Measurements from ENCODE around the gene RTN4R.
"Not testable (repeated sequence)": the region's sequence is repeated elsewhere in the genome, so short reads cannot be mapped to it uniquely, and the experiment has no call there.

Gene RTN4R

DNA sequence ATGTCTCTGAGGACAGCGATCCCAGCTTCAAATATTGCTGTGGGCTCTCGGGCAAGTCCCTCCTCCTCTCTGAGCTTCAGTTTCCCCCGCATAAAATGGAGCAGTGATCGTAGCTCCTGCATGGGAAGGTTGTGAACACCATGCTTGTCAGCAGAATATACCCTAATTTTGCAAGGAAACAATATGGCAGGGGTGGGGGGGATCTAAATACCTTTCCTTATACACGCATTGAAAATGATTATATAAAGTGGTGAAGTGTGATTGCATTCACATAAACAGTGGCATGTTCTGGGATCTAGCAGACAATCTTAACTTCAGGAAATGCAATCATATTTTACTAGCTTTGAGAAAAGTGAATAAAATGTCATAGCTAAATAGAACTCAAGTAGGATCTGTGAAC lies 24.0 kb upstream of the RTN4R start:
- WGBS (ENCODE audit: insufficient coverage, insufficient read length): no CpG with 5 or more reads among the region's 5 CpGs
- H3K27ac ChIP-seq (ENCODE audit: low read length): no peak overlapping the region
- DNase-seq (ENCODE audit: low read depth, low spot score): no peak
- H3K36me3 ChIP-seq (ENCODE audit: control insufficient read depth, insufficient read depth, low read length): no peaks in the 10 kb centered on the region
- no peaks in the 10 kb centered on the region for H3K9me3 ChIP-seq (ENCODE audit: control insufficient read depth, insufficient read depth, low read length)
- no peak overlapping the region for H3K4me3 ChIP-seq (ENCODE audit: low read length)
- H3K27me3 ChIP-seq (ENCODE audit: control insufficient read depth, insufficient read depth, low read length): no peaks in the 10 kb centered on the region
- H3K4me1 ChIP-seq (ENCODE audit: control insufficient read depth, insufficient read depth, low read length): no peaks in the 10 kb centered on the region

DNA sequence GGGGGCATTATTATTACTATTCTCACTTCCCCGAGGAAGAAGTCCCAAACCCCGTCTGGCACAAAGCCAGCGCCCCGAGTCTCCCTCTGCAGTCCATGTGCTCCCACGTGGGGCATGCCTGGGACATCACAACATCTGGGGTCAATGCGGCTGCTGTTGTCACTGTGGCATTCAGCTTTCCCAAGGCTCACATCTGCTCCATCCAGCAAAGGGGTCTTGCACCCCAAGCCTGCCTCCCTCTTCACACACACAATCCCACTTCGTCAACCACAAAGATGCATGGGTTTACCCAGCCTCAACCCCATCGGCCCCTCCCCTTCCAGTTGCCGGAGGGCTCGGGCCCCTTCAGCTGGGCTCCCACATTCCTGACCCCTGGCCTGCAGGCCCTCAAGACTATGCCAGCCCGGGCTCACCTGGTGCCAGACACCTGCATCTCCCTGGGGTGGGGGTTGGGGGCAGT lies 23.5 kb upstream of the RTN4R start:
- Histone ChIP-seq H3K9me3 (ENCODE audit: control insufficient read depth, insufficient read depth, low read length) (no peaks in the 10 kb centered on the region), H3K36me3 (ENCODE audit: control insufficient read depth, insufficient read depth, low read length) (no peaks in the 10 kb centered on the region), H3K4me1 (ENCODE audit: control insufficient read depth, insufficient read depth, low read length) (no peaks in the 10 kb centered on the region), H3K27me3 (ENCODE audit: control insufficient read depth, insufficient read depth, low read length) (no peaks in the 10 kb centered on the region), H3K4me3 (ENCODE audit: low read length) (no peak overlapping the region), H3K27ac (ENCODE audit: low read length) (no peak overlapping the region)
- no CpG with 5 or more reads among the region's 11 CpGs for WGBS (ENCODE audit: insufficient coverage, insufficient read length)
- DNase-seq (ENCODE audit: low read depth, low spot score): no peak

DNA sequence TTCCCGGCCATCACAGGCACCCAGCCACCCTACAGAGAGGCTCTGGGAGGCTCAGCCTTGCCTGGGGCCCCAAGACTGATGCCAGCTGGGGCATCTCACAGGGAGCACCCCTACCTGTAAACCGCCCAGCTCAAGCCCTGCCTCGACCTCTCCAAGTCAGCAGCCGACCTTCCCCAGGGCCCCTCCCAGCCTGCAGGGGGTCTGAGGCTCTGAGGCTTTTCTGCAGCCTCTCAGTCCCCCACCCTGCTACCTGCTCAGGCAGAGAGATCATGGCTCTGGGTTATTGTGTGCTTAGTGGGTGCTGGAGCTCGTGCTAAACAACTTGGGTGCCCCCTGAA lies 23.1 kb upstream of the RTN4R start:
- H3K4me3 ChIP-seq (ENCODE audit: low read length): no peak overlapping the region
- H3K27ac ChIP-seq (ENCODE audit: low read length): no peak overlapping the region
- no peaks in the 10 kb centered on the region for H3K9me3 ChIP-seq (ENCODE audit: control insufficient read depth, insufficient read depth, low read length)
- H3K27me3 ChIP-seq (ENCODE audit: control insufficient read depth, insufficient read depth, low read length): no peaks in the 10 kb centered on the region
- DNase-seq (ENCODE audit: low read depth, low spot score): no peak
- no CpG with 5 or more reads among the region's 5 CpGs for WGBS (ENCODE audit: insufficient coverage, insufficient read length)
- H3K36me3 ChIP-seq (ENCODE audit: control insufficient read depth, insufficient read depth, low read length): no peaks in the 10 kb centered on the region
- no peaks in the 10 kb centered on the region for H3K4me1 ChIP-seq (ENCODE audit: control insufficient read depth, insufficient read depth, low read length)

DNA sequence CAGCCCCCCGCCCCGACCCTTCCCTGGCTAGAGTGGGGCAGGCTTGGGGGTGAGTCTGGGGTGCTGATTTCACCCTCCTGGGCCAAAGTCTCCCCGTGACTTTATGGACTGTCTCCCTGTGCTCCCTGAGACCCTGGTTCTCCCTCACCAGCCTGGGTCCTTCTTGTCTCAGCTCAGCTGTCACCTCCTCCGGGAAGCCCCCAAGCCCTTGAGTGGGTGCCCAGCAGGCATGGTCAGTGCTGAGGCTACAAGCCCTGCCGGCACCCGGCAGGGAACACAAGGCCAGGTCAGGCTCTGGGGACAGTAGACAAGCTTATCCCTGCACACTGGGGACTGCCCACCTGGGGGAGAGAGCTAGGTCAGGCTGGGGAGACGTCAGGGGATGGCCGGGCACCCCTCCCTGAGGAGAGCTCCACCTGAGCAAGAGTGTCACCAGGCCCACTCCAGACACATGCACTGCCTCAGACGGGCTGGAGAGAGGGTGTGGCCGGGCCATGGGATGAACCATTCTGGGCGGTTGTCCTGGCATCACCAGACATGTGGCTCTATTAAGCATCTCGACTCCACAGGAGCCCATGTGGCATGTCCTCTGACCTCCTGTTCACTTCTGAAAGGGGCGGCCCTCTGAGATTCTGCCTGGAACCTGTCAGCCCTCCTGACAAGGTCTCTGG lies 22.6 kb upstream of the RTN4R start:
- Histone ChIP-seq H3K27me3 (ENCODE audit: control insufficient read depth, insufficient read depth, low read length) (no peaks in the 10 kb centered on the region), H3K4me3 (ENCODE audit: low read length) (no peak overlapping the region), H3K27ac (ENCODE audit: low read length) (no peak overlapping the region), H3K36me3 (ENCODE audit: control insufficient read depth, insufficient read depth, low read length) (no peaks in the 10 kb centered on the region), H3K9me3 (ENCODE audit: control insufficient read depth, insufficient read depth, low read length) (no peaks in the 10 kb centered on the region), H3K4me1 (ENCODE audit: control insufficient read depth, insufficient read depth, low read length) (no peaks in the 10 kb centered on the region)
- no CpG with 5 or more reads among the region's 13 CpGs for WGBS (ENCODE audit: insufficient coverage, insufficient read length)
- DNase-seq (ENCODE audit: low read depth, low spot score): no peak

DNA sequence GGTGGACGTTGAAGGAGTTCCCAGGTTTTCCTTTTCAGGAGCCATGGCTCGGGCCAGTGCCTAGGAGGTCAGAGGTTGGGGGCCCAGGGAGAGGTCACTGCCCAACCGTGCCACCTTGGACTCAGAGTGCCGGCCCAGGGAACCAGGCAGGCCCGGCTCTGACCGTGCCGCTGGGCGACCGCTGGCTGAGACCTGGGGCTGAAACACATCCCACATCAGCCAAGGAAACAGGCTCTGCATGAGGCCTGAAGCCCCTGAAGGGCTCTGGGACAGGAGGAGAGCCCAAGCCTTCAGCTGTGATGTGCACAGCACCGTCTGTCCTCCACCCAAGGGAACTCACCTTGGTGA lies 21.9 kb upstream of the RTN4R start:
- no CpG with 5 or more reads among the region's 10 CpGs for WGBS (ENCODE audit: insufficient coverage, insufficient read length)
- no peaks in the 10 kb centered on the region for H3K9me3 ChIP-seq (ENCODE audit: control insufficient read depth, insufficient read depth, low read length)
- H3K27ac ChIP-seq (ENCODE audit: low read length): no peak overlapping the region
- H3K36me3 ChIP-seq (ENCODE audit: control insufficient read depth, insufficient read depth, low read length): no peaks in the 10 kb centered on the region
- H3K4me1 ChIP-seq (ENCODE audit: control insufficient read depth, insufficient read depth, low read length): no peaks in the 10 kb centered on the region
- H3K4me3 ChIP-seq (ENCODE audit: low read length): no peak overlapping the region
- DNase-seq (ENCODE audit: low read depth, low spot score): no peak
- no peaks in the 10 kb centered on the region for H3K27me3 ChIP-seq (ENCODE audit: control insufficient read depth, insufficient read depth, low read length)

DNA sequence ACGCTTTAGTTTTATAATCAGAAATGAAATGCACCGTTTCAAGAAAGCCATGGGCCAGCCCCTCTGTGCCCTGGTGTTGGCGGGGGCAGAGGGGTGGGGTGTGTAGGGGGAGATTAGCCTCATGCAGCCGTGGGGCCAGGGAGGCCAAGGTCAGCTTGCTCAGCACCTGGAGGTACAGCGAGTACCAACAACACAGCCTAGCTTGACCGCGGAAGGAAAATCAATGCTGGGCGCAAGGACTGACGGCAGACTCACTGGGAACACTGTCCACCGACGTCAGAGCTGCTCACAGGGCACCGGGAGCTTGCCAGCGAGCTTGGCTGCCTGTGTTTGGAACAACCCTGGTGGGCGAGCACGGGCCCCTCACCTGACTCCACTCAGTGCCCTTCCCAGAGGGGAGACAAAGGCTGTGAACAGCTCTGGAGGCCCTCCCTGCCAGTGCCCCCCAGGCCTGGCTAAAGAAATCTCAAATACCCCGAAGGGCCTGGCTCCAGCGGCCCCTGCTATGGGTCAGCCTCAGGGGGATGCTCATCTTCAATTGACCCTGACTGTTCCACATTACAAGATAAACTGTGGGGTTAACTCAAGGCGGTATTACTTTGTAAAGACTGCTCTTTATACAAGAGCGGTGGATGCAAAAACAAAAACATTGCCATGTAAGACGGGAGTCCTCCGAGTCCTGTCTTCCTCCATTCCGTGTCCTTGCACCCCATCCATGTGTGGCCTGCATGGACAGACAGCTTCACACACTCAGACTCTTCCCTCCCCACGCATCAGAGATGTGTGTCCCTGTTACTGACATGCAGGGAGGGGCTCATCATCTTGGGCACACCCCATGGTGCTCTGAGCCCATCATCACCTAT lies 21.3 kb upstream of the RTN4R start:
- not testable (repeated sequence) for DNase-seq (ENCODE audit: low read depth, low spot score); H3K27ac ChIP-seq (ENCODE audit: low read length)
- WGBS (ENCODE audit: insufficient coverage, insufficient read length): no CpG with 5 or more reads among the region's 23 CpGs

DNA sequence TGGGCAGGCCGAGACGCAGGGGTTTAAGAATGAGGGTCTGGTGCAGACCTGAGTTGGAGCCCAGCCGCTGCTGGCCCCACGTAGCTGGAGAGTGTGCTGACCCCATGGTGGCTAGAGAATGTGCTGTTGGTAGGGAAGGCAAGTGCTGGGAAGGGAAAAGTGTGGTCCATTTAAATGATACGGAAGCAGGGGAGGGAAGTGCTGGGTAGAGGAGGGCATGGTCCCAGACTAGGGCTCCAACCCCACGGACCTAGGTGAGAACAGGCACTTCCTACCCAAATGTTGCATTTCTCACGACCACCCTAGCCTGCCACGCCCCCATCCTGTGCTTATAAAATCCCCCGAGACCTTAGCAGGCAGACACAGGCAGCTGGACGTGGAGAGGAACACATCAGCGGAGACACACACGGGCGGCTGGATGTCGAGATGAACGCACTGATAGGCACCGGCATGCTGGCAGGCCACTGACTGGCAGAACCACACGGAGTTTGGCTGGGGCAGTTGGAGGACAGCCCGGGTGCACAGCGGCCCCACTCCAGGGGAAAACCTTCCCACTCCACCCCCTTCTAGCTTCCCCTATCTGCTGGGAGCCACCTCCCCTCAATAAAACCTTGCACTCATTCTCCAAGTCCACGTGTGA lies 18.8 kb upstream of the RTN4R start:
- not testable (repeated sequence) for H3K27ac ChIP-seq (ENCODE audit: low read length); H3K27me3 ChIP-seq (ENCODE audit: control insufficient read depth, insufficient read depth, low read length); H3K36me3 ChIP-seq (ENCODE audit: control insufficient read depth, insufficient read depth, low read length); H3K9me3 ChIP-seq (ENCODE audit: control insufficient read depth, insufficient read depth, low read length); H3K4me1 ChIP-seq (ENCODE audit: control insufficient read depth, insufficient read depth, low read length); DNase-seq (ENCODE audit: low read depth, low spot score); H3K4me3 ChIP-seq (ENCODE audit: low read length)
- WGBS (ENCODE audit: insufficient coverage, insufficient read length): no CpG with 5 or more reads among the region's 20 CpGs

More for the DNA sequence above, 21.3 kb upstream of the RTN4R start:
- not testable (repeated sequence) for H3K27me3 ChIP-seq (ENCODE audit: control insufficient read depth, insufficient read depth, low read length); H3K4me3 ChIP-seq (ENCODE audit: low read length); H3K9me3 ChIP-seq (ENCODE audit: control insufficient read depth, insufficient read depth, low read length); H3K4me1 ChIP-seq (ENCODE audit: control insufficient read depth, insufficient read depth, low read length); H3K36me3 ChIP-seq (ENCODE audit: control insufficient read depth, insufficient read depth, low read length)

DNA sequence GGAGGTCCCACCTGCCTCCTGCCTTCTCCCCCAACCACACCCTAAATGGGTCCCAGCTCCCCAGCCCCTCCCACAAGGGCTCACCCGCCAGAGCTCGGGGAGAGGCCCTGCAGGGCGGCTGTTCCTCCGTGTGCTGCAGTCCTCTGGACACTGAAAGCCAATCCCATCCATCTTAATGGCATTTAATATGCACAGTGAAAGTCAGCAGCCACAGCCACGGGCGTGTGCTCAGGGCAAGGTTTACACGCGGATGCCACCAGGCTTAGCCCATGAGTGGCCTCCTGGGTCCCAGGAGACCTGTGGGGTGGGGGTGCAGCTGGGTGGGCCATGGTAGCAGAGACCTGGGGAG lies 18.2 kb upstream of the RTN4R start:
- H3K36me3 ChIP-seq (ENCODE audit: control insufficient read depth, insufficient read depth, low read length); H3K4me3 ChIP-seq (ENCODE audit: low read length); H3K27ac ChIP-seq (ENCODE audit: low read length); H3K4me1 ChIP-seq (ENCODE audit: control insufficient read depth, insufficient read depth, low read length); H3K27me3 ChIP-seq (ENCODE audit: control insufficient read depth, insufficient read depth, low read length); DNase-seq (ENCODE audit: low read depth, low spot score); H3K9me3 ChIP-seq (ENCODE audit: control insufficient read depth, insufficient read depth, low read length): not testable (repeated sequence)
- no CpG with 5 or more reads among the region's 8 CpGs for WGBS (ENCODE audit: insufficient coverage, insufficient read length)

DNA sequence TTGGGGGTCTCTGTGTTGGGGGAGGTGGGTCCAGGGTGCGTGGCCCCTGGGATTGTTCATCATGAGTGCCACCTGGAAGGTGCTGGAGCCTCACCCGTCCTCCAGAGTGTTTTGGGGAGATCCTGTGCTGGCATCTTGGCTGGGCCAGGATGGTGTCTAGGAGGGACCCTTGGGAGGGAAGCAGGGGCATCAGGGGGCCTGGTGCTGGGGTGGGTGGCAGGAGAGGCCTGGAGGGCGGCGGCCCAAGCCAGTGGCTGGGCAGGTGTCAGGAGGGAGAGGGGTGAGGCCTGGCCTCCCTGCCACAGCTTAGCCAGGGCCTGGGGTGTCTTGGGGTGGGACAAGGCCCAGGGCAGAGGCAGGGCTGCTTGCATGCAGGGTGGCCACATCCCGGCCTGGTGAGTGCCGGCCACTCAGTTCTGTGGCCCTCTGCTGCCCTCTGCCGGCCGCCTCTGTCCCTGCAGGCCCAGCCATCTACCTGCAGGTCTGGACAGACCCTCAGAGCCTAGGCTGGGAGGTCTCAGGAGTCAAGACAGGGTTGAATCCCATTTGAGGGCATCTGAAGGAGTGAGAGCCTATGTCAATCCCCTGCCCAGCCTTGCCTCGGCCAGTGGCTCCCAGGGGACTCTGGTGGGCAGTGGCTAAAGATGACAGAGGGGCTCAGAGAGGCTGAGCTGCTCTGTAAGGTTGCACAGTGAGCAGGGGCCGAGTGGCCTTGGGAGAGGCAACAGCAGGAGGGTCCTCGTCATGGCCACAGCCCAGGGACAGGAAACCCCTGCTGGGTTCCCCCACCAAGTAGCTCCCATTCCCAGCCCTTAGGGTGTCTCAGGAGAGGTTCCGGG lies 17.6 kb upstream of the RTN4R start:
- H3K36me3 ChIP-seq (ENCODE audit: control insufficient read depth, insufficient read depth, low read length); H3K4me1 ChIP-seq (ENCODE audit: control insufficient read depth, insufficient read depth, low read length); H3K9me3 ChIP-seq (ENCODE audit: control insufficient read depth, insufficient read depth, low read length); H3K27me3 ChIP-seq (ENCODE audit: control insufficient read depth, insufficient read depth, low read length); DNase-seq (ENCODE audit: low read depth, low spot score); H3K4me3 ChIP-seq (ENCODE audit: low read length); H3K27ac ChIP-seq (ENCODE audit: low read length): not testable (repeated sequence)
- WGBS (ENCODE audit: insufficient coverage, insufficient read length): no CpG with 5 or more reads among the region's 12 CpGs

DNA sequence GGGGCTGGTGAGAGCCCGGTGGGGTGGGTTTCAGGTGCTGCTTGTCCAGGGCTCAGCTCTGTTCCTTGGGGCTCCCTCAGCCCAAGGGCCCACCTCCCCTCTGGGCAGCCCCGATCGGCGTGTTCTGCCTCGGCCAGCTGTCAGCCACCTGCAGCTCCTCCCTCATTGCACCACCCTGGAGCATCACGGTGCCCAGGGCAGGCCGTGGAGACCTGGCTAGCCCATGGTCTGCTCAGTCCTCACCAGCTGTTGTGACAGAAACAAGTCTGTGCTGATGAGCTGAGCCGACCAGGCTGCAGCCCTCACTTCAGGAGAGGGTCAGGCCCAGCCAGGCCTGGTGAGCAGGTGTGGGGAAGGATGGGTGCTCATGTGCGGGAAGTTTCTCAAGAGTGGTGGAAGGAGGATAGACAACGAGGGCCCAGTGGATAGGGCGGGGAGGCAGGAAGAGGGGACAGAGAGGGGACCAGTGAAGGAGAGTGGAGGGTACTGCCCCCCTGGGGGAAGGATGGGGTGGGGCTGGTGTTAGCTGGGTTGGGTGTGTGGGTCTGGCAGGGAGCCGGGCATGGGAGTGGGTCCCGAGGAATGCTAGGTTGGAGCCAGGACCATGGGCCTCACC lies 16.5 kb upstream of the RTN4R start:
- Histone ChIP-seq H3K4me1 (ENCODE audit: control insufficient read depth, insufficient read depth, low read length) (no peaks in the 10 kb centered on the region), H3K36me3 (ENCODE audit: control insufficient read depth, insufficient read depth, low read length) (no peaks in the 10 kb centered on the region), H3K27ac (ENCODE audit: low read length) (no peak overlapping the region), H3K27me3 (ENCODE audit: control insufficient read depth, insufficient read depth, low read length) (no peaks in the 10 kb centered on the region), H3K4me3 (ENCODE audit: low read length) (no peak overlapping the region), H3K9me3 (ENCODE audit: control insufficient read depth, insufficient read depth, low read length) (no peaks in the 10 kb centered on the region)
- no peak for DNase-seq (ENCODE audit: low read depth, low spot score)
- WGBS (ENCODE audit: insufficient coverage, insufficient read length): no CpG with 5 or more reads among the region's 13 CpGs

All from iPS DF 6.9 (cell line).